Endothelial cell (in vitro differentiated cells): Measurements from ENCODE around the gene SDK2. TPM values are rescaled to one million over a fixed set of nuclear protein-coding genes. Genes with fewer than 3 reads are reported as not detected.

Experiments used
- DNase-seq: peaks from one replicate; pipeline ENCODE4 v3.0.0; 2021; ENCODE audit warnings: low spot score
- H3K27ac Mint-ChIP-seq: one replicate; pipeline ENCODE4 v1.8.0; 2021; ENCODE audit warnings: mixed read lengths, inconsistent platforms; ENCODE audit not compliant: unreplicated experiment
- H3K27me3 Mint-ChIP-seq: one replicate; pipeline ENCODE4 v1.8.0; 2021; ENCODE audit warnings: mild to moderate bottlenecking, moderate library complexity, mixed read lengths, inconsistent platforms; ENCODE audit not compliant: unreplicated experiment
- H3K36me3 Mint-ChIP-seq: one replicate; pipeline ENCODE4 v1.8.0; 2021; ENCODE audit warnings: mild to moderate bottlenecking, low read depth, mixed read lengths, inconsistent platforms; ENCODE audit not compliant: unreplicated experiment
- H3K4me1 Mint-ChIP-seq: one replicate; pipeline ENCODE4 v1.8.0; 2021; ENCODE audit warnings: mild to moderate bottlenecking, mixed read lengths, inconsistent platforms; ENCODE audit not compliant: unreplicated experiment
- H3K4me3 Mint-ChIP-seq: one replicate; pipeline ENCODE4 v1.8.0; 2021; ENCODE audit warnings: mild to moderate bottlenecking, mixed read lengths, inconsistent platforms; ENCODE audit not compliant: unreplicated experiment
- H3K9me3 Mint-ChIP-seq: one replicate; pipeline ENCODE4 v1.8.0; 2021; ENCODE audit warnings: mixed read lengths, inconsistent platforms; ENCODE audit not compliant: unreplicated experiment
- CTCF ChIP-seq: fragments of 200-600 bp; sonication (generic); IDR thresholded peaks from one replicate; pipeline ENCODE4 v1.5.0; 2021; ENCODE audit warnings: antibody characterized with exemption; ENCODE audit not compliant: unreplicated experiment
- total RNA-seq: library from RNA; stranded (reverse); fragmentation: NEBNext Ultra II Directional; extraction: Animal tissue kit (Norgen Biotek cat#: 25700); gene quantifications from one replicate; pipeline ENCODE4 v1.2.1, GENCODE V29; 2021; ENCODE audit not compliant: unreplicated experiment

SDK2 gene
- total RNA-seq, 1 donor from 2014 or later = 2.4 TPM

- no peak for DNase-seq
- H3K27ac Mint-ChIP-seq = no peak overlapping the region
Measured at GRCh38 chr17:73492821-73493814, 151.1 kb downstream of the SDK2 start.

GRCh38 chr17:73492125-73492820 lies 152.0 kb downstream of the SDK2 start:
- no peak for DNase-seq
- TF ChIP-seq CTCF = no peak
- H3K4me1 Mint-ChIP-seq = peaks cover 10% of the 10 kb centered on the region
- no peaks in the 10 kb centered on the region for H3K9me3 Mint-ChIP-seq
- H3K27me3 Mint-ChIP-seq = peaks cover 4% of the 10 kb centered on the region
- H3K36me3 Mint-ChIP-seq = peaks cover 3% of the 10 kb centered on the region
- H3K27ac Mint-ChIP-seq = no peak overlapping the region
- H3K4me3 Mint-ChIP-seq = no peak overlapping the region

More at GRCh38 chr17:73492821-73493814, 151.1 kb downstream of the SDK2 start:
- H3K36me3 Mint-ChIP-seq = peaks cover 3% of the 10 kb centered on the region
- H3K27me3 Mint-ChIP-seq = peaks cover 8% of the 10 kb centered on the region
- H3K4me3 Mint-ChIP-seq = no peak overlapping the region
- H3K9me3 Mint-ChIP-seq = no peaks in the 10 kb centered on the region
- TF ChIP-seq CTCF = no peak
- peaks cover 10% of the 10 kb centered on the region for H3K4me1 Mint-ChIP-seq

- TF ChIP-seq CTCF = no peak
- Mint-ChIP-seq H3K4me1 (peaks cover 11% of the 10 kb centered on the region), H3K27ac (no peak overlapping the region), H3K36me3 (peaks cover 3% of the 10 kb centered on the region), H3K9me3 (no peaks in the 10 kb centered on the region), H3K4me3 (no peak overlapping the region), H3K27me3 (peaks cover 4% of the 10 kb centered on the region)
- DNase-seq = no peak
Measured at GRCh38 chr17:73491648-73492047, 152.6 kb downstream of the SDK2 start.

GRCh38 chr17:73490851-73491250 lies 153.4 kb downstream of the SDK2 start:
- no peaks in the 10 kb centered on the region for H3K9me3 Mint-ChIP-seq
- peaks cover 14% of the 10 kb centered on the region for H3K4me1 Mint-ChIP-seq

More at GRCh38 chr17:73490851-73491250, 153.4 kb downstream of the SDK2 start:
- no peak for DNase-seq
- Mint-ChIP-seq H3K27me3 (peaks cover 4% of the 10 kb centered on the region), H3K27ac (no peak overlapping the region), H3K4me3 (no peak overlapping the region), H3K36me3 (peaks cover 3% of the 10 kb centered on the region)
- TF ChIP-seq CTCF = no peak
